ENCODE measurements around the gene ATP7B.

The ATP7B gene

GRCh38 chr13:52011632-52012511 is 622 bp upstream of the ATP7B start, which contains the start of gene ALG11:
ALG11 (plus strand) TSS chr13:52012398; CDS start chr13:52012419, 21 bp downstream.
- peak within 1 kb of the TSS; percentile 69 for H3K4me3 ChIP-seq (ENCODE audit: low read depth, low read length)
- no peak for TF ChIP-seq CTCF (IDR thresholded peaks at IDR 0.05; ENCODE audit: low read depth, low read length, missing control alignments)
- DNase-seq (ENCODE audit: low read depth), result peak; percentile 97
- in situ Hi-C loops (cut with HindIII; ENCODE audit: low sequenced_read_pairs), result no loop called here

GRCh38 chr13:52009946-52010345 is 1.3 kb downstream of the ATP7B start:
- in situ Hi-C loops (cut with HindIII; ENCODE audit: low sequenced_read_pairs), result no loop called here
- DNase-seq (ENCODE audit: low read depth), result no peak
- no peak for TF ChIP-seq CTCF (IDR thresholded peaks at IDR 0.05; ENCODE audit: low read depth, low read length, missing control alignments)
- H3K4me3 ChIP-seq (ENCODE audit: low read depth, low read length), result no peak overlapping the region

GRCh38 chr13:52006523-52007245 is 4.6 kb downstream of the ATP7B start:
- in situ Hi-C loops (cut with HindIII; ENCODE audit: low sequenced_read_pairs), result no loop called here
- DNase-seq (ENCODE audit: low read depth), result no peak

GRCh38 chr13:52005841-52006522 is 5.3 kb downstream of the ATP7B start:
- H3K4me3 ChIP-seq (ENCODE audit: low read depth, low read length), result no peak overlapping the region
- no peak for TF ChIP-seq CTCF (IDR thresholded peaks at IDR 0.05; ENCODE audit: low read depth, low read length, missing control alignments)
- DNase-seq (ENCODE audit: low read depth), result no peak
- in situ Hi-C loops (cut with HindIII; ENCODE audit: low sequenced_read_pairs), result no loop called here

More at GRCh38 chr13:52006523-52007245, 4.6 kb downstream of the ATP7B start:
- no peak for TF ChIP-seq CTCF (IDR thresholded peaks at IDR 0.05; ENCODE audit: low read depth, low read length, missing control alignments)
- H3K4me3 ChIP-seq (ENCODE audit: low read depth, low read length), result no peak overlapping the region

- in situ Hi-C loops (cut with HindIII; ENCODE audit: low sequenced_read_pairs), result no loop called here
- H3K4me3 ChIP-seq (ENCODE audit: low read depth, low read length), result no peak overlapping the region
- DNase-seq (ENCODE audit: low read depth), result no peak
- TF ChIP-seq CTCF (IDR thresholded peaks at IDR 0.05; ENCODE audit: low read depth, low read length, missing control alignments), result no peak
Observed at GRCh38 chr13:52004511-52005170, 6.6 kb downstream of the ATP7B start.

GRCh38 chr13:52003541-52003940 is 7.7 kb downstream of the ATP7B start:
- no peak overlapping the region for H3K4me3 ChIP-seq (ENCODE audit: low read depth, low read length)
- in situ Hi-C loops (cut with HindIII; ENCODE audit: low sequenced_read_pairs), result no loop called here
- TF ChIP-seq CTCF (IDR thresholded peaks at IDR 0.05; ENCODE audit: low read depth, low read length, missing control alignments), result no peak
- no peak for DNase-seq (ENCODE audit: low read depth)

Measured in astrocyte of the cerebellum (primary cell).